NB4 (cell line): Measurements from ENCODE around the gene PDE3B.

Experiments
- CTCF ChIP-seq: IDR thresholded peaks from one replicate; pipeline ENCODE4 v1.5.1; 2012; ENCODE audit warnings: low read depth, low read length
- POLR2A ChIP-seq: IDR thresholded peaks from 2 replicates; pipeline ENCODE4 v1.6.1; 2011; ENCODE audit warnings: mild to moderate bottlenecking; ENCODE audit not compliant: insufficient read length; ENCODE audit errors: extremely low read depth

GRCh38 chr11:14813516-14813915 lies 169.9 kb downstream of the PDE3B start:
- no peak for TF ChIP-seq CTCF
- no peak for TF ChIP-seq POLR2A
